HG03066 (cell line): ENCODE results near the gene STON1.
"Not testable (repeated sequence)": the region's sequence is repeated elsewhere in the genome, so short reads cannot be mapped to it uniquely, and the experiment has no call there.

Experiments used
- ATAC-seq: cut with Tn5 transposase; IDR thresholded peaks from one replicate; pipeline ENCODE4 v1.9.1; 2021; ENCODE audit warnings: low read depth; ENCODE audit not compliant: unreplicated experiment

STON1 gene

GRCh38 chr2:48527226-48527885, 2.6 kb upstream of the STON1 start:
- ATAC-seq: no peak

GRCh38 chr2:48528431-48528830, 1.5 kb upstream of the STON1 start:
- no peak for ATAC-seq

GRCh38 chr2:48529194-48529593, 760 bp upstream of the STON1 start:
- no peak for ATAC-seq

- ATAC-seq: no peak
These were observed 300 bp upstream of the STON1 start for GRCh38 chr2:48529676-48530032.

- ATAC-seq: no peak
These were observed 1.2 kb downstream of the STON1 start for GRCh38 chr2:48531141-48531648.

GRCh38 chr2:48532174-48532573, 2.2 kb downstream of the STON1 start:
- no peak for ATAC-seq

- ATAC-seq: no peak
These were observed 2.9 kb downstream of the STON1 start for GRCh38 chr2:48532824-48533223.

- ATAC-seq: no peak
These were observed 4.8 kb downstream of the STON1 start for GRCh38 chr2:48534781-48535180.

GRCh38 chr2:48540237-48540935, 10.4 kb downstream of the STON1 start:
- ATAC-seq: no peak

- ATAC-seq: no peak
These were observed 11.9 kb downstream of the STON1 start for GRCh38 chr2:48541666-48542389.

GRCh38 chr2:48543895-48544294, 13.9 kb downstream of the STON1 start:
- ATAC-seq: no peak

GRCh38 chr2:48545244-48545643, 15.3 kb downstream of the STON1 start:
- no peak for ATAC-seq

GRCh38 chr2:48548840-48549239, 18.9 kb downstream of the STON1 start:
- no peak for ATAC-seq

- no peak for ATAC-seq
These were observed 20.0 kb downstream of the STON1 start for GRCh38 chr2:48549972-48550371.

- no peak for ATAC-seq
These were observed 21.6 kb downstream of the STON1 start for GRCh38 chr2:48551548-48551947.

- not testable (repeated sequence) for ATAC-seq
These were observed 25.1 kb downstream of the STON1 start for GRCh38 chr2:48555071-48555470.

GRCh38 chr2:48558456-48558855, 28.5 kb downstream of the STON1 start:
- ATAC-seq: no peak

GRCh38 chr2:48560546-48561209, 30.7 kb downstream of the STON1 start:
- ATAC-seq: no peak

GRCh38 chr2:48562281-48562680, 32.3 kb downstream of the STON1 start:
- ATAC-seq: no peak

GRCh38 chr2:48566592-48567310, 36.8 kb downstream of the STON1 start:
- ATAC-seq: no peak
